Measurements from ENCODE around the gene FES.

The FES gene

GRCh38 chr15:90933301-90933700 is 49.0 kb downstream of the FES start:
- no peak for DNase-seq

- peak; percentile 94 for DNase-seq
Measured at GRCh38 chr15:90934256-90934948, 50.1 kb downstream of the FES start.

GRCh38 chr15:90934949-90935751 is 50.8 kb downstream of the FES start, which contains the start of gene UNC45A:
Gene UNC45A, plus strand, starts transcription at chr15:90935285. Its CDS starts 40 bp downstream, at chr15:90935325.
- peak; percentile 99 for DNase-seq

- DNase-seq: no peak
Measured at GRCh38 chr15:90936823-90937222, 52.5 kb downstream of the FES start.

GRCh38 chr15:90938261-90938660 is 54.0 kb downstream of the FES start:
- no peak for DNase-seq

DNA sequence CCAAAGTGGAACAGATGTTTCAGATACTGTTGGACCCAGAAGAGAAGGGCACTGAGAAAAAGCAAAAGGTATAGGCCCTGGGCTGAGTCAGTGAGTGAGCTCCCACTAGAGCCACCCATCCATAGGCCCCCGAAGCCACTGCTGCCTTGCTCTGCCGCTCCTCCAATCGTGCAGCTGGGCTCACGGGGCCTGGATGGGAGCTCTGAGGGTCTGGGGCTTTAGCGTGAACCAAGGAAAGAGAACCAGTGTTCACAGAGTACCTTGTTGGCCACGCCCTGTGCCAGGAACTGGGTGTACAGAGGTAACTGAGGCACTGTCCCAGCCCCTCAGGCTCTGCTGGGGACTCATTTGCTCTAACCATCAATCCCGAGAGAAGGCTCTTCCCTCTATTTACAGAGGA is 55.5 kb downstream of the FES start:
- no peak for DNase-seq

- no peak for DNase-seq
Measured at GRCh38 chr15:90941038-90941437, 56.7 kb downstream of the FES start.

DNA sequence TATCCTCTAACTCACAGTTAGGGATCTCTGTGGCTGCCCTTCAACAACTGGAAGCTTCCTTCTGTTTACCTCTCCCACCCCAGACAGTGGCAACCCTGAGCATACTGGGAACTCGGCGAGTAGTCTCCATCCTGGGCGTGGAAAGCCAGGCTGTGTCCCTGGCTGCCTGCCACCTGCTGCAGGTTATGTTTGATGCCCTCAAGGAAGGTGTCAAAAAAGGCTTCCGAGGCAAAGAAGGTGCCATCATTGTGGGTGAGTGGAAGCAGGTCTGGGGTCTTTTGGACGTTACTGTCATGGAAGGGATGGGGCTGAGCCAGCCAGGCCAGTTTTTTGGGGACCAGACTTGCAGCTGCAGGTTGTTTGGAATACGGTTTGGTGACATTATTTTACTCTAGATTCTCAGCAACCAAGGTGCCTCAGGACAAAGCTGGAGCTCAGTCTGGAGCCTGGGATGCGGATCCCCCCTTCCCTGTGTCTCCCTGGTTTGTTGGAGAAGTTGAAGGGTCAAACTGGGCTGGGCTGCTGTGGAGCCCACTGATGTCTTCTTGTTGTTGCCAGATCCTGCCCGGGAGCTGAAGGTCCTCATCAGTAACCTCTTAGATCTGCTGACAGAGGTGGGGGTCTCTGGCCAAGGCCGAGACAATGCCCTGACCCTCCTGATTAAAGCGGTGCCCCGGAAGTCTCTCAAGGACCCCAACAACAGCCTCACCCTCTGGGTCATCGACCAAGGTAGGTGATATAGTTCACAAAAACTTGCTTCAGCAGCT is 58.2 kb downstream of the FES start:
- no peak for DNase-seq

DNA sequence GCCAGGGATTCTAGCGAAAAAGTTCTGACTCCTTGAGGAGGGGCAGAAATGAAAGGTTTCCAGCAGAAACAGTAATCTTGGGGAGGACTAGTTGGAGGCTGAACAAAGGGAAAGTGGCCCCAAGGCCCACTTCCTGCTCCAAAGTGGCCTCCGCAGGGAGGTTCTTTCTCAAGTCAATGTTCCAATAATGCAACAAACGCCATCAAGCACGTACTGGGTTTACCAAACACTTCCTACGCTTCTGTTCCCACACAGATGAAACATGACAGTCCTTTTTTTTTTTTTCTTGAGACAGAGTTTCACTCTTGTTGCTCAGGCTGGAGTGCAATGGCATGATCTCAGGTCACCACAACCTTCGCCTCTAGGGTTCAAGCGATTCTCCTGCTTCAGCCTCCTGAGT is 60.8 kb downstream of the FES start:
- DNase-seq: no peak

Measured in RPMI8226 (cell line).